Stimulated activated CD8-positive, alpha-beta memory T cell treated with anti-CD3 and anti-CD28 coated beads, Interleukin-4, amount 100 ng/mL, for 48 hours (primary cell): ENCODE data around the gene FETUB.

Experiments
- DNase-seq: peaks from one replicate; pipeline ENCODE4 v3.0.0-alpha.2; 2020

Gene FETUB

DNA sequence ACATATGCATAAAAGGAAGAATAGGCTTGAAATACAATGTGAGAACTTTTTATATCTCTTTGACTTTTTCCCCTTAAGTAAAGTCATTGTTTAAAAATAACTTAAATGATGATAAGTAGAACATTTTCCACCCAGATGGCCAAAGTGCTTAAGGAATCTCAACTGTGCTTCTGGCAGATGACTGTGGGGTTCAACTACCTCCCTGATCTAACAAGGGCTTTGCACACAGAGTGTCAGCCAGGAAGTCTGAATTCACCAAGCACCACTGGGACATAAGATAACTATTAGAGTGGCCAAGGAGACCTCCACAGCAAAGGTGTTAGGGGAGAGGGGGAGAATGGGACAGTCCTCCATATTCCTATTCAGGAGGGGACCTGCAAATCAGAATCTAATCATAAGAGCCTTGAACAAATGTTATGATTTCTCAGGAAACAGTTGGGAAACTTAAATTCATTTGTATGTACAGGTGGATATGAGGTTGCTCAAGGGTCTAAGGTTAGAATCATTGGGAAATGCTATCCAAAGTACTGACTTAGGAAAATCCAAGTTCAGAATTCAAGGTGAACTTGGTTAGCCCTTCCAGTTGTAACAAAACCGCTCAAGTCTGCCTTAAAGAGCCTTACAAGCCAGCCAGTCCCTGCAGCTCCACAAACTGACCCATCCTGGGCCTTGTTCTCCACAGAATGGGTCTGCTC, at the start of gene FETUB:
FETUB (plus strand) TSS at position 622 of the 695 bp plus-strand sequence; CDS start at position 684, 62 bp downstream.
- no peak for DNase-seq

- DNase-seq, result no peak
Observed at GRCh38 chr3:186590580-186591295, 49.5 kb upstream of the FETUB start.

DNA sequence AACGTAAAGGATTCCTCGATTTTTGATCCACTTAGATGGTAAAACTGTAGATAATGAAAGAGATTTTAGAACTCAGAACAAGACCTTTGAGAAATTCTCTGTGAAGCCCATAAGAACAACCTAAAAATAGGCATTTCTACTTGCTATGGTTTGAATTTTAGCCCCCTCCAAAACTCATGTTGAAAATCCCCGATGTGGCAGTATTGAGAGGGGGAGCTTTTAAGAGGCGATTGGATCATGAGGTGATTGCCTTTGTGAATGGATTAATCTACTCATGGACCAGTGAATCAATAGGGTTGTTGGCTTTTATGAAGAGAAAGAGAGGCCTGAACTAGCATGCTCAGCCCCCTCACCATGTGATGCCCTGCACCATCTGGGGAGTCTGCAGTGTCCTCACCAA, 47.5 kb upstream of the FETUB start:
- no peak for DNase-seq

GRCh38 chr3:186593862-186594261, 46.3 kb upstream of the FETUB start:
- no peak for DNase-seq

- no peak for DNase-seq
Observed at GRCh38 chr3:186594591-186595113, 45.5 kb upstream of the FETUB start.

- DNase-seq, result no peak
Observed at GRCh38 chr3:186596568-186597287, 43.5 kb upstream of the FETUB start.

DNA sequence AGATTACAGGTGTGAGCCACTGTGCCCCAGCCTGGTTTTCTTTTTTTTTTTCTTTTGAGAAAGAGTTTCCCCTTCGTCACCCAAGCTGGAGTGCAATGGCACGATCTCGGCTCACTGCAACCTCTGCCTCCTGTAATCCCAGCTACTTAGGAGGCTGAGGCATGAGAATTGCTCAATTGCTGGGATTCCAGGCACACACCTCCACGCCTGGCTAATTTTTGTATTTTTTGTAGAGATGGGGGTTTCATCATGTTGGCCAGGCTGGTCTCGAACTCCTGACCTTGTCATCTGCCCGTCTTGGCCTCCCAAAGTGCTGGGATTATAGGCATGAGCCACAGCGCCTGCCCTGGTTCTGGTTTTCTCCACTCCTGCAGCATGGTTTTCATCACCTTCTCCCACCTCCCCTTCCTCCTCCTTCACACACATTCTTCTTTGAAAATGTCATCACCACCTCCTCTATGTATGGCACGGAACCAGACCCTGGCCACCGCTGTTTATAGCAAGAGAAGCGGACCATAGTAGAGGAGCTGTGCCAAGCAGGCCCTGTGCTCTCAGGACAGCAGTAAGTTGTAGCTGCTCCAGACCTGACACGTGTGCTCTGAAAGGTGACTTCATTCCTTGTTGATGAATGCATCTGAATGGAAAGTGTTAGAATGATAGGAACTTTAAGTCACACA, 42.0 kb upstream of the FETUB start:
- no peak for DNase-seq

- no peak for DNase-seq
Observed at GRCh38 chr3:186598794-186599141, 41.4 kb upstream of the FETUB start.

DNA sequence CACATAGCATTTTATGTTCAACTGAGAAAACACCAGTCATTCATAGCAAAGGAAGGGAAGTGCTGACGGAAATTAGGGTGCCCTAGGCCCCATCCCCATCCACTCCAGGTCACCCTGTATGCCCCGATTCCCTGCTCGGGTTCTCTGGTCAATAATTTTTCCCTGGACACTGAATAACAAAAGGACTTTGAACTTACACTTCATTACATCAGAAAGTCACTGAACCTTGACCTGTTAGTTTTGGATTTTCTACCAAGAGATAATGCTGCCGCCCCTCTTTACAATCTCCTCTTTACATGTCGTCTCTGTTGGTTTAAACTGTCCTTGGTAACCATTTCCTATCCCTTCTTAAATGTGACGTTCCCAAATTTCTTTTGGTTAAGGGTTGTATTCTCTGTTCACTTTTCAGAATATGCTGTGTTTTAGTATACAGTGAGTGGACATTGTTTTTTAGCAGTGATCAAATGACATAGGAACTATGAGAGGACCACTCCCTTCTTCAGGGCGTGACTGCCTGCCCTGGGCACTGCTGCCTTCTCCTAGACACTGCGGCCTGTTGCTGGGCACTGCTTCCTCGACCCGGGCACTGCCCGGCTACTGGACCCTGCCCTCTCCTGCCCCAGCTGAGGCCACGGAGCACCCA, 40.9 kb upstream of the FETUB start:
- no peak for DNase-seq

DNA sequence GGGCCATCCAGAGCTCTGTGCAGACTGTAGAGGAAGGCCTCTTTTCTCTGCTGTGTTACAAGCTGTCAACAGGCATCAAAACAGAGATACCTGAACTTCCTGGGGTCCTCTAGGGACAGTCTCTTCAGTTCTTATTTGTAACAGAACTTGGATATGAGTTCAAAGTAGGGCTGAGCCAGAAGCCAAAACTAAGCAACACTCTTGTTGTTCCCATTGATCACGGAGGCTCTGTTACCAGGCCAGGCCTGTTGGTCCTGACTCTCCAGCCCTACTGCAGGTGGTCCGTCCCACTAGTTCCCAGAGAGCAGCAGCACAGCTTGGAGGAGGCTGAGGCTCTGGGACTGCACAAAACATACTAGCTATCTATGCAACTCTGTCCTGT, 40.4 kb upstream of the FETUB start:
- DNase-seq, result no peak

DNA sequence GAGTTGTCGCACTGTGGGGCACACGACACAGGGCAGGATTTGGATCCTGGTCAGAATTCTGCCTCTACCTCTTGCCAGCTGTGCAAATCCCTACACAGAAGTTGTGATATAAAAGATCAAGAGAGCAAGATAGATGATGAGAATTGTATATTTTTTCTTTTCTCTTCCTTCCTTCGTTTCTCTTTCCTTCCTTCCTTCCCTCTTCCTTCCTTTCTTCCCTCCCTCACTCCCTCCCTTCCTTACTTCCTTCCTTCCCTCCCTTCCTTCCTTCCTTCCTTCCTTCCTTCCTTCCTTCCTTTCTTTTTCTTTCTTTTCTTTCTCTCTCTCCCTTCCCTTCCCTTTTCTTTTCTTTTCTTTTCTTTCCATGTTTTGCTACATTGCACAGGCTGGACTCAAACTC, 39.3 kb upstream of the FETUB start:
- no peak for DNase-seq

GRCh38 chr3:186603159-186603558, 37.0 kb upstream of the FETUB start:
- DNase-seq, result no peak

DNA sequence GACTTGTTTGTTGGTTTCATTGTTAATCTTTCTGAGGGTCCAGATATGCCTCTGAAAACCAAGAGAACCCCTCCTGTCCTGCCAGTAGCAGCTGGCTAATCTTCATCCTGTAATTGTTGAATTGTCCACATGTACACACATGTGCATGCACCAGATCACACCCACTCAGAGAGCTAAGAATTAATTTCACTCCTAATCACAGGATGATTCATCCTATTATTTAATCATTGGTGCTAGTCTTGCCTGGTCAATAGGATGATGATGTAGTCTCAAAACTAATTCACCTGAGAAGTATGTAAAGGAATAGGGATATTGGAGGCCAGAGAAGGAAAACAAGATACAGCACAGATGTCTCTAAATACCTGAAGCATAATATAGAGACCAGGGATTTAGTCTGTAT, 35.1 kb upstream of the FETUB start:
- no peak for DNase-seq

DNA sequence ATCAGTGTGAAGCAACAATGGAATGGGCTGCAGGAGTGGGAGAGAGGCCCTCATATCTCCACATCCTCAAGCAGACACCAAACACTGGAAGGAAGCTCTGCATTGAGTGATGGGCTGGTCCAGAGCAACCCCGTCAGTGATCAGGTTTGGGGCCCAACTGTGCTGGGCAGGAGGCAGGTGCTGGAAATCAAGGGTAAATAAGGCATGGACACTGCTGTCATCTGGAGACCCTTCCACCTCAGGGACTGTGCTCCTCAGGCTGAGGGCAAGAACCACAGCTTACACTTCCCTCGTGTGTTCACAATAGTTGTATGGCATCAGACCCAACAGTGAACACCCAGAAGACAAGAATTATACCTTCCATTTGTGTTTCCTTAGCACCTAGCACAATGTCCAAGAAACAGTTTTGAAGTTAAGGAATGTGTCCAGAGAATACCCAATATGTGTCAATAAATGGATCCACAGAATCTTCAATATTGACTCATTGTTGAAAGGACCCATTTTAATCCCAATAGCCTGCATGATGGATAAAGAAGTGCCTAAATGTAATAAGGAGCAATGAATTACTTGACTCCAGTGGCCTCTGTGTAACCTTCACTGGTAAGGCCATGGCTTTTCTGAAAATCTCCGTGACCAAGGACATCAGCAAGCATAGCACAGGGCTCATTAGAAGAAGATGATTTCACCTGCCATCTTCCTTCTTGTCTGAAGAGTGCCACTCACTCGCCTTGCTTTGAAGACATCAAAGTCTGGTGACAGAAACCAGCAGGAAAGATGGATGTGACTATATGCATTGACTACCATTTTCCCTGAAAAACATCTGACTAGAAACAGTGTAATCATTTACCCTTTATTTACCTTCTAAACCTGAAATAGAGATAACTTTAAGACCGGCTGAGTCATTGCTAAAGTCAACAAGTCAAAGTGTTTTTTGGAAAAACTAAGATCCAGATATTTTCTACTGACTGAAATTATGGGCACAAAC, 34.3 kb upstream of the FETUB start:
- no peak for DNase-seq

DNA sequence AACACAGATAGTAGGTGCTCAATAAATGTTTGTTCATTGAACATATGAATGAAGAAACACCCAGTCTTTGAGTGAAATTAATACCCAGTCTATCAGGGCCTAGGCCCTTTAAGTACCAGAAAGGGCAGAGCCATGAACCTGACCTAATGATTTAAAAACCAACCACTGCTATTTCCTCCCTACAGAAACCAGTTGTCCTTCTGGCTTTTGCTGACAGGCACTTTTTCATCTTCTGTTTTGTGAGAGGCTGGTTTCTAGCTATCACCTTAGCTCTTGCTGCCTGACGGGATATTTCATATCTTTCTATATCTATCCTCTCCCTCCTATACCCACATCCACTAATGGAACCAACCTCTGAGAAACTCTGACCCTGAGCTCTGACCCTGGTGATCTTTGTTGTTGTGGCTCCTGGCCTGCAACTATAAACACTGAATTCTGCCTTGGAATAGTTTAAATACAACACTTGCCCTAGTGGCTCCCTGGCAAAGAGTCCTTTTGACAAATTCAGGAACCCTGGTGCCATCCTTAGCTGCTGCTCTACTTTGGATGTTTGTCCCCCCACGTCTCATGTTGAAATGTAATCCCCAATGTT, 31.5 kb upstream of the FETUB start:
- DNase-seq, result no peak

DNA sequence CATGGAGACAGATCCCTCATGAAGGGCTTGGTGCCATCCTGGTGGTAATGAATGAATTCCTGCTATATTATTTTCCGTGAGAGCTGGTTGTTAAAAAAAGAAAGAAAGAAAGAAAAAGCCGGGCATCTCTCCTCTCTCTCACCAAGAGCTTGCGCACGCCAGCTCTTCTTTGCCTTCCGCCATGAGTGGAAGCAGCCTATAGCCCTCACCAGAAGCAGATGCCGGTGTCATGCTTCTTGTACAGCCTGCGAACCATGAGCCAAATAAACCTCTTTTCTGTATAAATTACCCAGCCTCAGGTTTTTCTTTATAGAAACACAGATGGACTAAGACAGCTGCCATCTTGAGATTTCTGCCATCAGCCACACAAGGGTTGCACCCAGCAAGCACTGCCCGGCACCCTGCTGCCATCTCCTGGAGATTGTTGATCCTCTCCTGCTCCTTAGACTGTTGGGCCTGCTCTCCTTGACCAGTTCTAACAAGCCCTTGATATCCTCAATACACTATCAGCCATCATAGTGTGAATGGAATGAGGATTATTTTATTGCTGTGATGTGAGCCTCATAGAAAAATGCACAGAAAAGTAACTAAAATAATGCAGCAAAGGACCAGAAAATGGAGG, 30.8 kb upstream of the FETUB start:
- DNase-seq, result no peak

DNA sequence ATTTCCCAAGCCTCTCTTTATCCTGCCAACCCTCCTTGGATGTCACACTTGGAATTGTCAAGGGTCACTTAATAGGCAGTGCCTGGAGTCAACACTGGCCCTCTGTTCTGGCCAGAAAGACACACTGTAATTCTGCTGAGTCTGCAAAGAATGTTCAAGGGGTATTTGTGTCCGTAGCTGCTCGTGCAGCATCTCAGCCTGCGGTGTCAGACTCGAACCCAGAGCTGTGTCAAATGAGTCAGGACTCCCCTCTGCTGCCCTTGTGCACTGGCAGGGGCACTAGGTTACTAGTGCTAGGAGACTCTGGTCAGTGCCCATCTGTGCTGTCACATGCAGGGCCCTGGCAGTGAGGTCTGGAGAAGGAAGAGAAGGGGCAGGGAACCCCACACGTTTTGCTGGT, 28.1 kb upstream of the FETUB start:
- DNase-seq, result no peak

- DNase-seq, result no peak
Observed at GRCh38 chr3:186612721-186613636, 27.2 kb upstream of the FETUB start, which contains the start of gene AHSG. AHSG (plus strand) TSS chr3:186613060; CDS start chr3:186613142, 82 bp downstream.

- no peak for DNase-seq
Observed at GRCh38 chr3:186613637-186614265, 26.4 kb upstream of the FETUB start.
